Keratinocyte (primary cell): ENCODE data around the gene CRLF1.
A peak's percentile ranks its signal among the peaks of the same experiment; 100 is the strongest.

Experiments
- EZH2 ChIP-seq: IDR thresholded peaks from one replicate; pipeline ENCODE4 v1.6.1; 2012; ENCODE audit warnings: inconsistent platforms, mild to moderate bottlenecking, low read length, moderate library complexity
- TF ChIP-seq, protein P1 (sequence below), 3 experiments: IDR thresholded peaks in 1 of 3; conservative IDR thresholded peaks in 1 of 3; optimal IDR thresholded peaks in 1 of 3; 2 replicates in 2 of 3; 3 replicates in 1 of 3; pipeline versions ENCODE3 to v1.5.1; 2011; ENCODE audit warnings: low read length in 3 of 3, mild to moderate bottlenecking in 3 of 3, moderate library complexity in 2 of 3, control low read depth in 1 of 3, inconsistent platforms in 1 of 3; ENCODE audit not compliant: insufficient read depth in 2 of 3; ENCODE audit errors: extremely low read depth in 1 of 3

DNA sequence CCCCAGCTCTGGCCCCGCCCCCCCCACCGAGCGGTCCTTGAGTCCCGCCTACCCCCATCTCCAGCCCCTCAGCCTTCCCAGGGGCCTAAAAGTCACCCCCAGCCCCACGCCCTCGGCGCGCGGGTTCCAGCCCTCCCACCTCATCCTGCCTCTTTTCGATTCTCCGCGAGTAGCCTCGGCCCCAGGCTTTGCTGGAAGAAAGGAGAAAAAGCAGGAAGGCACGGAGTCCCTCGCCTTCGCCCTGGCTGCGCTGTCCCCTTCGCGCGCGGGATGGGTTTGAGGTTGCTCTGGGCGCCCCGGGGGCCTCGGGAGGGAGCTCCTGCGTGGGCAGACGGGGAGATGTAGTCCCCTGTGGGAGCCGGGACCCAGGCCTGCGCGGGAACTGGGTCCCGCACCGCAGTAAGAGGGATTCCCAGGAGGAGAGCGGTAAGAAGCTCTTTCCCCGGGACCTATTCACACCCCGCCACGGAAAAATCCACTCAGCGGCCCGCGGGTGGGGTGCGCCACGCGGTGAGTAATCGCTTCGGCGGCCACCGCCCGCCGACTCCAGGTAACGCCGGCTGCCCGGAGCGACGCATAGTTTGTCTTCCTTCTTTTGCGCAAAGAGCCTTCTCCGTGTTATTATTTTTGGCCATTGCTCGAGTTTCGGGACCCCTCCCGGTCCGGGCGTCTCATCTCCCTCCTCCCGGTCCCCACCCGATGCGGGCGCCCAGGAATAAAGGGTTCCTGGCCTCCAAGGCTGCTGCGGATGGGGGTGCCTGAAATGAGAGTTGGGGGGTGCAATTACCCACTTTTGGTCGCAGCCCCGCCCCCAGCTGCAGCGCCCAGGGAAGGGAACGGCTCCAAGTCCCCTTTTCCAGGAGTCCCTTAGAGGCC, 865 bp upstream of the CRLF1 start:
- TF ChIP-seq, protein P1, sequence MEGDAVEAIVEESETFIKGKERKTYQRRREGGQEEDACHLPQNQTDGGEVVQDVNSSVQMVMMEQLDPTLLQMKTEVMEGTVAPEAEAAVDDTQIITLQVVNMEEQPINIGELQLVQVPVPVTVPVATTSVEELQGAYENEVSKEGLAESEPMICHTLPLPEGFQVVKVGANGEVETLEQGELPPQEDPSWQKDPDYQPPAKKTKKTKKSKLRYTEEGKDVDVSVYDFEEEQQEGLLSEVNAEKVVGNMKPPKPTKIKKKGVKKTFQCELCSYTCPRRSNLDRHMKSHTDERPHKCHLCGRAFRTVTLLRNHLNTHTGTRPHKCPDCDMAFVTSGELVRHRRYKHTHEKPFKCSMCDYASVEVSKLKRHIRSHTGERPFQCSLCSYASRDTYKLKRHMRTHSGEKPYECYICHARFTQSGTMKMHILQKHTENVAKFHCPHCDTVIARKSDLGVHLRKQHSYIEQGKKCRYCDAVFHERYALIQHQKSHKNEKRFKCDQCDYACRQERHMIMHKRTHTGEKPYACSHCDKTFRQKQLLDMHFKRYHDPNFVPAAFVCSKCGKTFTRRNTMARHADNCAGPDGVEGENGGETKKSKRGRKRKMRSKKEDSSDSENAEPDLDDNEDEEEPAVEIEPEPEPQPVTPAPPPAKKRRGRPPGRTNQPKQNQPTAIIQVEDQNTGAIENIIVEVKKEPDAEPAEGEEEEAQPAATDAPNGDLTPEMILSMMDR (optimal IDR thresholded peaks at IDR 0.05 in 1 of 3, IDR thresholded peaks at IDR 0.05 in 1 of 3, conservative IDR thresholded peaks at IDR 0.05 in 1 of 3; ENCODE audit: extremely low read depth in 1 of 3, insufficient read depth in 2 of 3, low read length in 3 of 3) = no peak
- TF ChIP-seq EZH2 = peak; percentile 94
